GM21360 (cell line): ENCODE data around the gene SMTNL1.

Experiments used
- ATAC-seq: cut with Tn5 transposase; IDR thresholded peaks from one replicate; pipeline ENCODE4 v1.9.1; 2021; ENCODE audit warnings: mild to moderate bottlenecking, moderate library complexity; ENCODE audit not compliant: unreplicated experiment

SMTNL1 gene

DNA sequence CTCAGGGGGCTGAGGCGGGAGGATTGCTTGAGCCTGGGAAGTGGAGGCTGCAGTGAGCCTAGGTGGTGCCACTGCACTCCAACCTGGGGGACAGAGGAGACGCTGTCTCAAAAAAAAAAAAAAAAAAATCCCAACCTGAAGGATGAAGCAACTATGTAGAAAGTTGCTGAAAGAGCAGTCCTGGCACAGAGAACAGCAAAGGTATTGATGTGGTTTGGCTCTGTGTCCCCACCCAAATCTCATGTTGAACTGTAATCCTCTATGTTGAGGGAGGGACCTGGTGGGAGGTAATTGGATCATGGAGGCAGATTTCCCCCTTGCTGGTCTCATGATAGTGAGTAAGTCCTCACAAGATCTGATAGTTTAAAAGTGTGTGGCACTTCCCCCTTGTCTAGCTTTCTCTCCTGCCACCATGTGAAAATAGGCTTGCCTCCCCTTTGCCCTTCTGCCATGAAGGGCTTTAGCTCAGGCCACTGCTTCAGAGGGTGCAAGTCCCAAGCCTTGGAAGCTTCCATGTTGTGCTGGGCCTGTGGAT lies 49.4 kb downstream of the SMTNL1 start:
- no peak for ATAC-seq

- ATAC-seq, result no peak
Measured at GRCh38 chr11:57588046-57588710, 50.8 kb downstream of the SMTNL1 start.

DNA sequence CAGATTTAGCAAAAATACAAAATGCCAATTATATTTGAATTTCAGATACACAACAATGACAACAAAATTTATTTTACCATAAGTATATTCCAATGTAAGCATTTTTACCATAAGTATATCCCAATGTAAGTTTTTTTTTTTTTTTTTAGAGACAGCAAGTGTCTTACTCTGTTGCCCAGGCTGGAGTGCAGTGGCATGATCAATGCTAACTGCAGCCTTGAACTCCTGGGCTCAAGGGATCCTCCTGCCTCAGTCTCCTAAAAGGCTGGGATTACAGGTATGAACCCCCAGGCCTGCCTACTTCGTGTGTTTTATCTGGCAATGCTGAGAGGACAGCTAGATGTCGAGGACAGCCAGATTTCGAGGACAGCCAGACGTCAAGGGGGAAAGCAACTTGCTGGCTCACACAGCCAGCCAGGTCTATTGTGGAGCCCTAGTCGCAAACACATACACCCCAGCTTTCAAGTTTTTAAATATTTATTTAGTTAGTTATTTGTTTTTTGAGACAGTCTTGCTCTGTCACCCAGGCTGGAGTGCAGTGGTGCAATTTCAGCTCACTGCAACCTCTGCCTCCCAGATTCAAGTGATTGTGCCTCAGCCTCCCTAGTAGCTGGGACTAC lies 59.0 kb downstream of the SMTNL1 start:
- no peak for ATAC-seq

GRCh38 chr11:57597461-57597915 lies 60.1 kb downstream of the SMTNL1 start, which contains the start of gene SERPING1:
Gene SERPING1, plus strand, starts transcription at chr11:57597685. Its CDS starts 586 bp downstream, at chr11:57598271.
- no peak for ATAC-seq

DNA sequence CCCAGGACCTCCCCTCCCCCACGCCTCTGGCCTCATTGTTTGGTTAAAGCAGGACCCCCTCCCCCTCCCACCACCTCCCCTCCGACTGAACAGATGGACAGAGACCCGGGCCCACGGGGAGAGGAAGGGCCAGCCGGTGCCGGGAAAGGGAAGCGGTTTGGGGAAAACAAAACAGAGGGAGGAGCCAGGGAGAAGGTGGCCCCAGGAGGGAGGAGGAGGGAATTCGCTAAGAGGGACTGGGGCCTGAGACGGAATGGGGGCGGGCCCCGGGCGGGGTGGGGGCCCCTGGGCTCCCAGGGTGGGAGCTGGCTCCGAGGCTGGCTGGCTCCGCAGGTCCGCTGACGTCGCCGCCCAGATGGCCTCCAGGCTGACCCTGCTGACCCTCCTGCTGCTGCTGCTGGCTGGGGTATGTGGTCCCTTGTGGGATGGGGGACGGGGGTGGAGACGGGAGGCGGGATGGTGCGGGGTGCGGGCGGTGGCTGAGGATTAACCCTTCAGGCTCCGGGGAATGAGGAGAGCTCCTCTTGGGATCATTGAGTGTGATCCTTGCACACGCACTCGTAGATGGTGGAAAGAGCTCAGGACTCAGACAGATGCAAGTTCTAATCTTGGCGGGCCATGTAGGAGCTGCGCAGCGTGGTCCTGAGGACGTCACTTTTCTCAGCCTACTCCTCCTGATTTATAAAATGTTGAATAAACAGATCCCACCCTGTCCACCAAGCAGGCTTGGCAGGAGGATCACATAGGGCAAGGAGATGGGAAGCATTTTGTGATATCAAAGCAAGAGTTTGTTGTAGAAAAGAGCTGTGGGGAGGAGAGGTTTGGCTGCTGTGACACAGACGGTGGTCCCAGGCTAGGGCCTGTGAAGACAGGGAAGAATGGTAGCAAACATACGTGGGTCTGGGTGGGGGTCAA lies 60.8 kb downstream of the SMTNL1 start:
- no peak for ATAC-seq

GRCh38 chr11:57598831-57599155 lies 61.4 kb downstream of the SMTNL1 start:
- ATAC-seq, result no peak

GRCh38 chr11:57599381-57599780 lies 62.0 kb downstream of the SMTNL1 start:
- no peak for ATAC-seq
